HG03432 (cell line): ENCODE measurements around the gene LCNL1.

Source experiments
- ATAC-seq: cut with Tn5 transposase; IDR thresholded peaks from one replicate; pipeline ENCODE4 v1.9.1; 2021; ENCODE audit warnings: mild to moderate bottlenecking, moderate library complexity; ENCODE audit not compliant: unreplicated experiment

Gene LCNL1

DNA sequence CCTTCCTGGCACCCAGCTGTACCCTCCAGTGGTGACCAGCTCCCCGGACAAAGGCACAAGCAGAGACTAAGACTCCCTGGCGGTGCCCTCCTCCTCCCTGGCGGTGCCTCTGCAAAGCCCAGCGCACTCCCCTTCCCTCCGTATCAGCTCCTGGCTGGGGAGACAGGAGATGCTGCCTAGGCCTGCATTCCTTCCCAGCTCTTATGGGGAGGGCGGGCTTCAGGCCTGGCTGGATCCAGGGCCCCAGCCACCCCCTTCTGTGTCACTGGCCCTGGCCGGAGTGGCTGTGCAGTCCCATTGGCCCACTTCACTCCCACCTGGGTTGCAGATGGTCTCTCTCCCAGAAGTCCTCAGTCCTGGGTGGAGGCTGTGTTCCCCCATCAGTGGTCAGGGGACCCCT is 24.3 kb upstream of the LCNL1 start:
- no peak for ATAC-seq

DNA sequence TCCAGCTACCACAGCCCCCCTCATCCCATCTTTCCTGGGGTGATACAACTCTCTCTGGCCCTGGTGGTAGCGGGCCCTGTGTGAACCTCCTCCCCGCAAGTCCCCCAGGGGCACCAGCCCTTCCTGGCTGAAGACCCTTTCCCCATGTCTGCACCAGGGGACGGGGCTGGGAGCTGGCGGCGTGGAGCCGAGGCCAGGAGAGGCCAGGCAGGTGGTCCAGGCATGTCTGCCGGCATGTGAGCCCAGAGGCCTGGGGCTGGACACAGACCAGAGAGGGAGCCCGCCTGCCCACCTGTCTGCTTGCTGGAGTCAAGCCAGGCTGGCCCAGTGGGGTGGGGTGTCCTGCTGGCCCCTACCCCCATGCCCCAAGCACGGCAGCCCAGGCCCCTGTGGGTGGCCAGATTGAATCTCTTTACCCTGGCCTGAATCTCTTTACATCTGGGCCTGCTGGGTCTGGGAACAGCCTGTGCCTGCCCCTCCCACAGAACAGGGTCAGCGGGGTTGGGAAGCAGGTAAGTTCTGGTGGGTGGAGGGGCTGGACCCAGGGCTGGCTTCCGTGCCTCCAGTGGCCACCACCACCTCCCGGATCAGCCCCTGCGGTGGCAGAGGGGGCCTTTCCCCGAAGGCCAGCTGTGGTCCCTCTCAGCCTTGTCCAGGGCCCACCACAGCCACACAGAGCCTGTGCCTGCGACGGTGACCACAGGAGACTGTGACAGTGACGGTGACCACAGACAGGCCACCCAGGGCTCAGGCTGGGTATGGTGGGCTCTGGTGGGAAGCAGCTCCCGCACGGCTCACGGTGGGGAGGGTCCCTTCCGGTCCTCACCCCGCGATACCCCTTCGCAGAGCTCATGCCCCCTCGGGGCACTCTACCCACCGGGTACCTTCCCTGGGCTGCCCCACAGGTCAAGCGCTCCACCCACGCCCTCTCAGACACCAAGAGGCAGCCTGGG is 23.6 kb upstream of the LCNL1 start:
- no peak for ATAC-seq

DNA sequence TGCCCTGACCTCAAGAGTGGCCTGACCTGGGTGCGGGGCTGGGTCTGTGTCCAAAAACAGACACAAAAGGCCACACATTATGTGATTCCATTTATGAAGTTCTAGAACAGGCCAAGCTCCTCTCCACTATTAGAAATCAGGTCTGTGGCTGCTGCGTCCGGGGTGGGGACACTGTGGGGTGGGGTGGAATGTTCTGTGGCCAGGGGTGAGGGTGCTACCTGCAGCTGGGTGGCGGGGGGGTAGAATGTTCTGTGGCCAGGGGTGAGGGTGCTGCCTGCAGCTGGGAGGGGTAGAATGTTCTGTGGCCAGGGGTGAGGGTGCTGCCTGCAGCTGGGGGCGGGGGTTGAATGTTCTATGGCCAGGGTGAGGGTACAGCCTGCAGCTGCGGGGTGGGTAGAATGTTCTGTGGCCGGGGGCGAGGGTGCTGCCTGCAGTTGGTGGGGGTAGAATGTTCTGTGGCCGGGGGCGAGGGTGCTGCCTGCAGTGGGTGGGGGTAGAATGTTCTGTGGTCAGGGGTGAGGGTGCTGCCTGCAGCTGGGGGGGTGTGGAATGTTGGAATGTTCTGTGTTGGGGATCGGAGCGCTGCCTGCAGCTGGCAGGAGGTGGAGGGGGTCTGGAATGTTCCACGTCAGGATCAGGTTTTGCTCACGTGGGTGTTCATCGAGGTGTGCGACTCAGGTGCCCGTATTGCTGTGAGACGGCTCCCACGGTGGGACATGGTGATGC is 22.4 kb upstream of the LCNL1 start:
- no peak for ATAC-seq

DNA sequence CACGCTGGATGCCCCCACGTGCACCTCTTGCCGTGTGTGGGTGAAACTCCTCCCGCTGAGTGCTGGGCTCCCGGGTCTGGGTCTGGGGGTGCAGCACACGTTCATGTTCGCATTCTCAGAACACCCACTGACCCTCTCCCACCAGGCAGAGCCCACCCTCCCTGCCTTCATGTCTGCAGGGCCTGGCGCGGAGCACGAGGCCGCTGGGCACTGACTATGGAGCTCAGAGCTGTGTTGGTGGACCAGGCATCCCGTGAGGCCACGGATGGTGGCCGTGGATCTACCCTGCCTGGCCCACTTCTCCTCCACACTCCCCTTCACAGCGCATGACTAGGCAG is 21.9 kb upstream of the LCNL1 start:
- no peak for ATAC-seq

DNA sequence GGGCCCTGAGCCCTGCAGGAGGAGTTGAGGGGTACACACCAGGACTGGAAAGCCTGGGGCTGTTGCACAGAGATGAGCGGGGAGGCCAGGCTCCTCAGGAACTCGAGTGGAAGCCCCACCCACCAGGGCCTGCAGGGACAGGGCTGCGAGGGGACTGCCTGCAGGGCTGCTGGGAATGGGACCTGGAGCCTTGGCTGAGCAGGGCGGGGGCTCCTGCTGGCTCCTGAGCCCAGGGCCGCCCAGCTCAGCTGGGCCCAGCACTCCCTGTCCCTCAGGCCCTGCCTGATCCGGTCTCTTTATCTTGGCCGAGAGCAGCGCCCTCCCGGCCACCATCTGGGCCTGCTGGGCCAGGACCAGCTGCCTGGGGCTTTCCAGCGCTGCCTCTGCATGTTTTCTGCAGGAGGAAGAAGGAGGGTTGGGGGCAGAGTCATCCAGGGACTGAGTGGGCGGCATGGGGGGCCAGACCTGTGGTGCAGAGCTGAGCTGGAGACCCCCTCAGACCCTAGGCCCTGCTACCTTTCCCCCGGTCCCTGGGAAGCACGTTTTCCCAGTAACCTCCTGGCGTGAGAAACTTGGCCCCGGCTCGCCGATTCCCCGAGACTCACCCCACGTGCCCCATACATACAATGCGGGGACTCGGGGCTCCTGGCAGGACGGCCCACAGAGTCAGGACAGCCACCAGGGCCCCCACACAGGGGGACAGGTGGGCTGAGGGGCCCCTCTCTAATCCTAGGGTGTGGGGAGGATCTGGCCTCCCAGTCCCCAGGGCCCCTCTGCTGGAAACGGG is 21.3 kb upstream of the LCNL1 start:
- ATAC-seq, result no peak

DNA sequence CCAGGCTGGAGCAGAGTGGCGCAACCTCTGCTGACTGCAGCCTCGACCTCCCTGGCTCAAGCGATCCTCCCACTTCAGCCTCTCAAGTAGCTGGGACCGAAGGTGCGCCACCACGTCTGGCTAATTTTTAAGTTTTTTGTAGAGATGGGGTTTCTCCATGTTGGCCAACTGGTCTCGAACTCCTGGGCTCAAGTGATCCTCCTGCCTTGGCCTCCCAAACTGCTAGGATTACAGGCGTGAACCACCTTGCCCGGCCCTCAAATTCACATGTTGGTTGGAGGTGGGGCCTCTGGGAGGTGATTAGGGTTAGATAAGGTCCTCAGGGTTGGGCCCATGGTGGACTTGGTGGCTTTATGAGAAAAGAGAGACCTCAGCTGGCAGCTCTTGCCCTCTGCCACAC is 20.6 kb upstream of the LCNL1 start:
- ATAC-seq, result no peak

DNA sequence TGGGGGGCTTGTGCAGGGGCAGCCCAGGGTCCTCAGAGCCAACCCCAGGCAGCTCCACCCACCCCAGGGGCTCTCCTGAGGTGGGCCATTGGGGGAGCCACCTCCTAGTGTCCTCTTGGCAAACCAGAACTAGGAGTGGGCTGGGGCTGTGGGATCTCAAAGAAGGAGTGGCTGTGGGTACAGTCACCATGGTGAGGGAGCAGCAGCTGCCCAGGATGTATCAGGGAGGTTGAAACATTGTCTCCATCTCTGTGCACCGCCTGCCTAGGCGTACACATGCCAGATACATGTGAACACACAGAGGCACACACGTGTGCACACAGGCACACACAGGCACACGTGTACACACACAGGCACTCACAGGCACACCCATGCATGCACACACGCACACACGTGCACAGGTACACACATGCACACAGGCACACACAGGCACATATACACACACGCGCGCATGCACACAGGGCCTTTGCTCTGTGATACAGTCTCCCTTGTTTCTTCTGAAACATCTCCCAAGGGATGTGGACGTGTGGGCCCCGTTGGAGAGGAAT is 20.0 kb upstream of the LCNL1 start:
- ATAC-seq, result no peak

DNA sequence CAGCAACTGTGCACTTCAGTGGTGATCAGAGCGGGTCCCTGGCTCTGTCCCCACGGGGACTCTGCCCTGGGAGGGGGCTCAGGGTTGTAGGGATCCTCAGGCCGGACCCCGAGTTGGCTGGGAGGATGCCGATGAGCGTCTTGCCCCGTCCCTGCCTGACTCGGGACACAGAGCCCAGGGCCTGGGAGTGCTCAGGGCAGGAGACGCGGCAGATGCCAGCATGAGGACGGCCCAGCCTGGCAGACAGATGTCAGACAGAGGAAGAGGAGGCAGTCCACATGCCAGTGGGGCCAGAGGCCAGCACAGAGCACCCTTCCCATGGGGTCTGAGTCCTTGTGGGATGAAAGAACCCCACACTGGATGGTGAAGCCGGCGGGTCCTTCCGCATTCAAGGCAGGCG is 19.5 kb upstream of the LCNL1 start:
- ATAC-seq, result no peak

DNA sequence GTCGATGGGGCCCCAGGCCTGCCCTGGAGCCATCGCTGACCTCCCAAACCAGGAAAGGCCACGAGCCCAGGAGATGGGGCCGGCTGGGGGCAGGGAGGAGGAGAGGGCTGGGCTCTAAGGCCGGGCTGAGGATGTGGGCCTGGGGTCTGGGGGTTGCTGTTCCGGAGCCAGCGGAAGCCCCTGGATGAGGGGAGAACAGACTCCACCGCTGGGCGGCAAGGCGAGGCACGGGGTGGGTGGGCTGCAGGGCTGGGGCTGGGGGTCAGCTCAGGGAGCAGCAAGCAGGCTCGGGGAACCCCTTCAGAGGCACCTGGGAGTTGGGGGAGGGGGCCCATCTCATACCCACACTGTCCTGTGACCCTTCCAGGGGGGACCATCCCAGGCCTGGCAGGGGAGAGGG is 19.0 kb upstream of the LCNL1 start:
- ATAC-seq, result no peak

DNA sequence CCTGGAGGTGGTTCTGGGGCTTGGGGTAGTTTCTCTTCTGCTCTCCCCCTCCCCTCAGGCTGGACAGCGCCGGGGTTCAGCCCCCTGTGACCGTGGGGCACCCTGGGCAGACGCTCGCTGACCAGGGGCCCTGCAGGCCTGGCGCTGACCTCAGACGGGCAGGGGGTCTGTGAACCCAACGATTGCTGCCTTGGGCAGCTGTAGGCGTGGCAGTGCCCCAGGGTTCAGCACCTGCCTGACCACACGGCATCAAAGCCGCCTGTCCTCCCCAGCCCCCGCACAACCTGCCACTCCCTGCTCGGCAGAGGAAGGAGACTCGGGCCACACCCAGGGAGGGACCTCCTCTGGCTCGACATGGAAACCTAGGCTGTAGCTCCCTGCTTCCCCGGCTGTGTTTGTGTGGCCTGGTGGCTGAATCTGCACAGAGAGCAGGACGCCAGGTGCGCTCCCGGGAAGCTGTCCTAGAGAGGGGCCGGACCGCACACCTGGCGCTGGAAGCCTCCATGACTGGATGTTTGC is 18.6 kb upstream of the LCNL1 start:
- no peak for ATAC-seq

DNA sequence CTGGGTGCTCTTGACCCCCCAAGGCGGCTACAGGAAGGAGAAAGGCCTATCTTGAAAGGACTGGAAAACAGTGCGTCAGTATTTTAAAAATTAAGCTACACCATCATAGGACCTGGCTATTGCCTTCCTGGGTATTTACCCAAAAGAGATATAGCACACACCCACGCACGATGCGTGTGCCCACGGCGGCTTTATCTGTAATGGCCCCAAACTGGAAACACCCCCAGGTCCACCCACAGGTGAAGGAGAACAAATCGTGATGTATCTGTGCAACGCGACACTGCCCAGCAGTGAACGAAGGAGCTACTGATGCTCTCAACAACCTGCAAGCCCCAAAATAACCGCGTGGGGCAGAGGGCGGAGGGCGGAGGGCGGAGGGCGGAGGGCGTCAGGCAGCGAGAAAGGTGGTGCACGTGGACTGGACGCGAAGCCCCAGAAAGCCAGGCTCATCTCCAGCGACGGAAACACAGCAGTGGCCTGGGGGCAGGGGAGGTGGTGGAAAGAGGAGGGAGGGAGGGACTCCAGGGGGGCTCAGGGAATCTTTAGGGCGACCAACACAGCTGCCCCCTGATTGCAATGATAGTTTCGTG is 17.9 kb upstream of the LCNL1 start:
- ATAC-seq, result no peak

DNA sequence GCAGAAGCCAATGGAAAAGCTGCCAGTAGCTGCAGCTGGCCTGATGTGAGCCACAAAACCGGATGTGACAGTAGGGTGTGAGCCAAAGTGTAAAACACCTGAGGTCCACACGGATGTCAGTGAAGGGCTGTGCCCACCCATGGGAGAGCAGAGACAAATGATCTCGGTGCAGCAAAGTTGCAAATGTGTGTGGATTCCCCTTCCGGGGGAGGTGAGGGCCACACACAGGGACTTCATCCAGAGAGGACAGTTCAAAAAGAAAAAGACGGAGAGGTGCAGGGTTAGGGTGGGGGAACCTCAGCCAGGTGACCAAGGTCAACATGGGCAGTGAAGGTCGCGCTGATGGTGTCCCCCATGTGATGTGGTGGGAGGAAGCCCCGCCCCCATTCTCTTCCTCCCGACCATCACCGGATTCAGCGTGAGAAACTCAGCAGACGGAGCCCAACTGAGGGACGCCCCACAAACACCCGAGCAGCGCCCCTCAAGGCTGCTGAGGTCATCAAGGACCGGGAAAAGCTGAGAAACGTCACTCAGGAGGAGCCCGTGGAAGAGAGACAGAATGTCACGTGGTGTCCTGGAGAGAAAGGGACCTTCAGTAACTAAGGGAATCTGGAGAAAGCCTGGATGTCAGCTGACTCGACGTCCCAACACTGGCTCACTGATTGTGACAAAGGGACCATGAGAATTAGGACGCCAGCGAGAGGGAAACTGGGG is 16.9 kb upstream of the LCNL1 start:
- ATAC-seq, result no peak

DNA sequence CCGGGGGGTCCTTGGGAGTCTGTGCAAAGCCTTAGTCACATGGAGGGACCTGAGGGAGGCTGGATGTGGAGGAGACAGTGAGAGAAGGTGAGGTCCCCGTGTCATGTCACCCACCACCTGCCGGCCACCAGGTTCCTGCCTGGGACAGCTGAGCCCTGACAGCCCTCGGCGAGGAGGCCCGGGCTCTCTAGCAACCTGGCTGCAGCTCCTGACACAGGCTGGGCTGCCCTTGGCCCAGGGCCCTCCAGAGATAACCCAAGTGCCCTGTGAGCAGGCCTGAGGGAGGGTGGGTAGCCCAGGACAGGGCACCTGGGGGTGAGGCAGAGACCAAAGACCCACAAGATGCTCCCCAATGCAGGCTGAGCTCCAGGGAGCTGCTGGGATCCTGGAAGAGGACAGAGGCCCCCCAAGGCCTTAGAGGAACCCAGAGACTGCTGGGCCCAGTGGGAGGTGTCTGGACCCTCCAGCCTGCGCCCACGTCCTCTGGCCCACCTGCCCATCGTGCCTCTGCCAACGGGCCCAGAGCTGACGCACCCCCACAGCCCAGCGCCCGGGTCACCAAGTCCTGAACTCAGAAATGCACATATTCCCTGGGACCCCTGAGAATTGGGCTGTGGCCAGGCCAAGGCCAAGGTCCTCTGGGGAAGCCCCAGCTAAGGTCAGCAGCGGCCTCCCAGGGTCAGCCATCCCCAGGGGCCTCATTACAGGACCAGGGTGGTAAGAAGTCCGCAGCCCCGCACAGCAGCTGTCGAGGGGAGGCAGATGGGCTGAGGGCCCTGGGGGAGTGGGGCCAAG is 14.3 kb upstream of the LCNL1 start:
- ATAC-seq, result no peak

DNA sequence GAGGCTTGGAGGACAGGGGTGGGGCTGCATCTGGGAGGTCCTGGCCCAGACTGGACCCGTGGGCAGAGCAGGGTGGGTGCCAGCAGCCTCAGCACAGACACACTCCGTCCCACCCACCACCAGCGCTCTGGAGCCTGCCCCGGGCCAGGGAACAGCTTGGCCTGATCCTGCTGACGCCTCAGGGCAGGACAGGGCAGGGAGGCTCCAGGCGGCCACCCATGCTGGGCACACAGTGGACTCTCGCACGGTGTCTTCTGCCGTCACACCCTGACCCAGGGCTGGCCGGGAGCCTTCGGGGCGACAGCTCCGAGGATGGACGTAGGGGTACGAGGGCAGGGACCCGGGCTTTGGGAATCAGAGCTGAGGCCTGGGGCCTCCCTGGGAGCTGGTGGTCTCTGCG is 13.6 kb upstream of the LCNL1 start:
- no peak for ATAC-seq

DNA sequence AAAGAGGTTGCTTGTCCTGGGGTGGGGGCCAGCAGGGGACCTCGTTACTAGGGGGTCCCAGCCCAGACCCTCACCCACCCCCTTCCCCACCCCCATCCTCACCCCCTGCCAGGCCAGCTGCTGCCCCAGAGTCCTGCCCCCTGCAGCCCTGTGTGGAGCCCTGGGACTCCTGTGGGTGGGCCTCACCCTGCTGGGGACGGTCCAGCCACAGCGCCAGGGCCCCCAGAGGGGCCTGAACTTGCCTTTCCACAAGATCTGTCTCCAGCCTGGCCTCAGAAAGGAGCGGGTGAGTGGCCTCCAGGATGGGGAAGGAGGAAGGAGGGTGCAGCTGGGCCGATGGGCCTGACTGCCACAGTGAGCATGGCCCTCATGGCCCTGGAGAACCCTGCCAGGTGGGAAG is 13.0 kb upstream of the LCNL1 start:
- ATAC-seq, result no peak

DNA sequence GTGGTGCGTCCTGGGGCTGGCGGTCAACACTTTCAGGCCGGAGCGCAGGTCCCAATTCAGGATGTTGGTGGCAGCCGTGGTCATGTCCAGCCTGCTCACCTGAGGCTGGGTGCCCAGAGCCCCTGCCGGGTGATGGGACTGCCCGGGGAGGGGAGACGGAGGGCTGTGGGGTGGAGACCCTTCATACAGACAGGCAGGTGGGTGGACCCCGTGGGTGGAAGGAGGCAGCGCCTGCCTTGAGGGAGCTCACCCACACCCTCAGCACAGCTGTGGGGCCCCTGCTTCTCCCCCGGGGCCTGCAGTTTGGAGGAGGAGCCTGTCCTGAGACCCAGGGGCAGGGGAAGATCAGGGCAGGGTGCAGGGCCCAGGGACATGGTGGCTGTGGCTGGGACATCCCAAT is 12.4 kb upstream of the LCNL1 start:
- ATAC-seq, result no peak

DNA sequence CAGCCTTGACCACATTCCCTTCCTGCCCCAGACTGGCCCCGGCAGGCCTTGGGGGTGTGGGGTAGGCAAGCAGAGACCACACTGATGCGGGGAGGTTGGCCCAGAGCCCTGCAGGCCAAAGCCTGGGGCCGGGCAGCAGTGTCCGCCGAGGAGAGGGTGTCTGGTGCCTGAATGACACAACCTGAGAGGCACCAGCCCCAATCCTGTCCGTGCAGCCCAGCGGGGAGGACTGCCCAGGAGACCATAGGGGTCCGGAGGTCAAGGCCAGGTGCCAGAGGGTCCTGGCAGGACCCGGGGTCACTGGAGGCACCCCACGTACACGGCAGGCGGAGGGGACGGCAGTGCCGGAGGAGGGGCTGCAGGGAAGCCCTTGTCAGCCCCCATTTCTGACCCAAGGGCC is 11.0 kb upstream of the LCNL1 start:
- ATAC-seq, result no peak

DNA sequence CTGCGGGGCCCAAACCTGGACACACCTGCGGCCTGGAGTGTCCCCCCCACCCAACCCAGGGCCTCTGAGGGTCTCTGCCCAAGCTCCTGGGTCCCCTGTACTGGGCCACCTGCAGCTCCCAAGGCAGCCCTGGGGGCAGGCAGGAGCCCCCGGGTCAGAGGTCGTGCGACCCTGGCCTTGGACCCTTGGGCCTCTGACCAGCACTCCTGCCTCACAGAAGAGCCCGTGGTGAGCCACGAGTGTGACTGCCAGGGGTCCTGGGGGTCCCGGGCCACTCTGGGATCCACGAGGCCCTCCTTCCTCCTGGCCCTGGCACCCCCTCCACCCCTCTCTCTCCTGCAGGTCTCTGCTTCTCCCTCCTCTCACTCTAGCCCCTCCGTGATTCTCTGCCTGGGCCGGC is 10.5 kb upstream of the LCNL1 start:
- ATAC-seq, result no peak

DNA sequence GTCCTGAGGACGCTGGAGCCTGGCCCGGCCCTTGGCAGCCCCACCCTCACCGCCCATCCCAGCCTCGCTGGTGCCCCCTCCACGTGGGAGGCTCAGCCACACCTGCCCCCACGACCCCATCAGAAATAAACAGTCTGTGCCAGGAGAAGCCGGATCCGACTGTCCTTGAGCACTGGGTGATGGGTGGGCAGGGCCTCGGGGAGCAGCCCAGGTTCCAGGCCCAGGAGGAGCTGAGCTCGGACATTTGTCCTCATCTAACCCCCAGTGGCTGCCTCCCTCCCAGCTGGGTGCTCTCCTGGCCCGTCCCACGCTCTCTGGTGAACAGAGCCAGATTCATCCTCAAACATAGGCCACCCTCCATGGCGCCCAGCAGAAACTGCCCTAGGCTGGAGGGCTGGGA is 10.1 kb upstream of the LCNL1 start:
- no peak for ATAC-seq
